ENCODE results near the gene SNAPC4. TPM values are rescaled to one million over a fixed set of nuclear protein-coding genes. Genes with fewer than 3 reads are reported as not detected.

The SNAPC4 gene
- total RNA-seq, 1 donor from 2014 or later: 3.2 TPM

GRCh38 chr9:136437430-136437829 lies 37.5 kb upstream of the SNAPC4 start:
- intact Hi-C loops (cut with DNase I): no loop called here
- Histone ChIP-seq H3K4me1 (peaks cover 32% of the 10 kb centered on the region), H3K27ac (no peak overlapping the region), H3K27me3 (no peaks in the 10 kb centered on the region), H3K4me3 (peak overlapping the region; percentile 78 to 92), H3K36me3 (peaks cover 0 to 30% of the 10 kb centered on the region in 2 donors), H3K9me3 (no peaks in the 10 kb centered on the region)
- DNase-seq (ENCODE audit: extremely low spot score in 2 of 2): no peak
- TF ChIP-seq POLR2AphosphoS5 (IDR thresholded peaks at IDR 0.05; ENCODE audit: insufficient read depth in 1 of 2, low read depth in 1 of 2) (no peak), POLR2A (IDR thresholded peaks at IDR 0.05) (no peak), CTCF (IDR thresholded peaks at IDR 0.05) (no peak)

- Histone ChIP-seq H3K36me3 (peaks cover 0 to 26% of the 10 kb centered on the region in 2 donors), H3K27me3 (no peaks in the 10 kb centered on the region), H3K4me3 (no peak overlapping the region), H3K27ac (no peak overlapping the region), H3K9me3 (no peaks in the 10 kb centered on the region), H3K4me1 (peaks cover 32% of the 10 kb centered on the region)
- intact Hi-C loops (cut with DNase I): no loop called here
- TF ChIP-seq POLR2A (IDR thresholded peaks at IDR 0.05) (no peak), POLR2AphosphoS5 (IDR thresholded peaks at IDR 0.05; ENCODE audit: insufficient read depth in 1 of 2, low read depth in 1 of 2) (no peak), CTCF (IDR thresholded peaks at IDR 0.05) (no peak)
- DNase-seq (ENCODE audit: extremely low spot score in 2 of 2): no peak
Observed at GRCh38 chr9:136436055-136436634, 36.2 kb upstream of the SNAPC4 start.

GRCh38 chr9:136434580-136435169 lies 34.7 kb upstream of the SNAPC4 start:
- intact Hi-C loops (cut with DNase I): no loop called here
- H3K27ac ChIP-seq: no peak overlapping the region
- peaks cover 0 to 31% of the 10 kb centered on the region in 2 donors for H3K36me3 ChIP-seq
- no peak for DNase-seq (ENCODE audit: extremely low spot score in 2 of 2)
- H3K27me3 ChIP-seq: no peaks in the 10 kb centered on the region
- peaks cover 32% of the 10 kb centered on the region for H3K4me1 ChIP-seq
- TF ChIP-seq POLR2AphosphoS5 (IDR thresholded peaks at IDR 0.05; ENCODE audit: insufficient read depth in 1 of 2, low read depth in 1 of 2) (no peak), POLR2A (IDR thresholded peaks at IDR 0.05) (no peak), CTCF (IDR thresholded peaks at IDR 0.05) (no peak)
- H3K9me3 ChIP-seq: no peaks in the 10 kb centered on the region
- H3K4me3 ChIP-seq: no peak overlapping the region

GRCh38 chr9:136433849-136434579 lies 34.0 kb upstream of the SNAPC4 start:
- intact Hi-C loops (cut with DNase I): no loop called here
- Histone ChIP-seq H3K4me1 (peaks cover 32% of the 10 kb centered on the region), H3K27ac (no peak overlapping the region), H3K36me3 (peaks cover 0 to 38% of the 10 kb centered on the region in 2 donors), H3K27me3 (no peaks in the 10 kb centered on the region), H3K4me3 (no peak overlapping the region), H3K9me3 (no peaks in the 10 kb centered on the region)
- TF ChIP-seq POLR2A (IDR thresholded peaks at IDR 0.05) (no peak), CTCF (IDR thresholded peaks at IDR 0.05) (no peak), POLR2AphosphoS5 (IDR thresholded peaks at IDR 0.05; ENCODE audit: insufficient read depth in 1 of 2, low read depth in 1 of 2) (no peak)
- DNase-seq (ENCODE audit: extremely low spot score in 2 of 2): no peak

Data from vagina (tissue), 2 donors.